ENCODE measurements around the gene ELANE. TPM values are rescaled to one million over a fixed set of nuclear protein-coding genes. Genes with fewer than 3 reads are reported as not detected.
"Not testable (repeated sequence)": the region's sequence is repeated elsewhere in the genome, so short reads cannot be mapped to it uniquely, and the experiment has no call there.

Gene ELANE
- total RNA-seq, 1 donor from 2014 or later: 0.52 TPM

GRCh38 chr19:890831-891230 lies 38.7 kb downstream of the ELANE start:
- DNase-seq: no peak
- Histone ChIP-seq H3K4me3 (no peak overlapping the region), H3K4me1 (peaks cover 5% of the 10 kb centered on the region), H3K27me3 (no peaks in the 10 kb centered on the region), H3K36me3 (peaks cover 27% of the 10 kb centered on the region), H3K27ac (no peak overlapping the region), H3K9me3 (no peaks in the 10 kb centered on the region)
- no peak for ATAC-seq
- TF ChIP-seq CTCF (IDR thresholded peaks at IDR 0.05): no peak
- intact Hi-C loops (cut with DNase I): no loop called here

GRCh38 chr19:891421-892200 lies 39.5 kb downstream of the ELANE start:
- Histone ChIP-seq H3K4me3 (peak overlapping the region; percentile 89), H3K36me3 (peaks cover 23% of the 10 kb centered on the region), H3K27ac (peak overlapping the region; percentile 97)
- H3K4me1 ChIP-seq; H3K9me3 ChIP-seq; H3K27me3 ChIP-seq; intact Hi-C loops (cut with DNase I); ATAC-seq: not testable (repeated sequence)
- DNase-seq: peak; percentile 74

- H3K4me3 ChIP-seq: peak overlapping the region; percentile 89
- intact Hi-C loops (cut with DNase I): no loop called here
- no peaks in the 10 kb centered on the region for H3K27me3 ChIP-seq
- DNase-seq: no peak
- no peaks in the 10 kb centered on the region for H3K9me3 ChIP-seq
- H3K36me3 ChIP-seq: peaks cover 22% of the 10 kb centered on the region
- peak overlapping the region; percentile 97 for H3K27ac ChIP-seq
- H3K4me1 ChIP-seq: peaks cover 5% of the 10 kb centered on the region
- no peak for TF ChIP-seq CTCF (IDR thresholded peaks at IDR 0.05)
- ATAC-seq: peak; percentile 2
Observed at GRCh38 chr19:892243-892893, 40.3 kb downstream of the ELANE start.

- Histone ChIP-seq H3K36me3 (peaks cover 18% of the 10 kb centered on the region), H3K4me3 (peak within 1 kb of the TSS; percentile 89), H3K9me3 (no peaks in the 10 kb centered on the region), H3K27ac (peak within 1 kb of the TSS; percentile 97), H3K27me3 (no peaks in the 10 kb centered on the region), H3K4me1 (peaks cover 5% of the 10 kb centered on the region)
- ATAC-seq (peak; percentile 95), DNase-seq (peak; percentile 95)
- intact Hi-C loops (cut with DNase I): no loop called here
- no peak for TF ChIP-seq CTCF (IDR thresholded peaks at IDR 0.05)
Observed at GRCh38 chr19:892894-893689, 41.0 kb downstream of the ELANE start, which contains the start of the genes MED16 and RNU6-9. TSS of gene MED16 (minus strand) at chr19:893187. CDS start at chr19:891131, 2,056 bp downstream. TSS of gene RNU6-9 (plus strand) at chr19:893484.

- intact Hi-C loops (cut with DNase I): no loop called here
- Histone ChIP-seq H3K36me3 (peaks cover 9% of the 10 kb centered on the region), H3K27me3 (no peaks in the 10 kb centered on the region), H3K27ac (no peak overlapping the region), H3K9me3 (no peaks in the 10 kb centered on the region), H3K4me3 (no peak overlapping the region), H3K4me1 (peaks cover 5% of the 10 kb centered on the region)
- no peak for DNase-seq
- no peak for TF ChIP-seq CTCF (IDR thresholded peaks at IDR 0.05)
- ATAC-seq: no peak
Observed at GRCh38 chr19:896434-896833, 44.3 kb downstream of the ELANE start.

Data from upper lobe of right lung (tissue), 1 donor.